HCT116 (cell line): ENCODE results near the gene OSBPL8. TPM values are rescaled to one million over a fixed set of nuclear protein-coding genes. Genes with fewer than 3 reads are reported as not detected.

ENCODE experiments used
- ATAC-seq: fragments of 200-7000 bp; cut with Tn5 transposase; 2 replicates; pipeline ENCODE4 v1.9.1; 2020; ENCODE audit warnings: mild to moderate bottlenecking, moderate library complexity
- BruUV-seq: library from RNA; stranded (reverse); fragments of 400-500 nt; replicated peaks from 2 replicates; lab custom pipeline; 2021; lab: Mats Ljungman, UMichigan
- CTCF ChIA-PET: fragments of 300-600 bp; sonication (Branson Sonifier 250); formaldehyde crosslinking; loops from one replicate; lab custom pipeline; 2021; ENCODE audit warnings: antibody characterized with exemption; lab: Charles Lee
- POLR2A ChIA-PET: fragments of 300-600, 350-600 bp; sonication (Branson Sonifier 250); formaldehyde crosslinking; loops from one replicate; lab custom pipeline; 2021; ENCODE audit warnings: antibody characterized with exemption; lab: Charles Lee
- RAD21 ChIA-PET, 2 experiments: fragments of 300-600 bp; sonication (Branson Sonifier 250); formaldehyde crosslinking; loops; one replicate each; lab custom pipeline; 2023; ENCODE audit warnings: low total read pairs in 2 of 2; ENCODE audit not compliant: uncharacterized antibody in 2 of 2, unreplicated experiment in 2 of 2, low non-redundant PET in 1 of 2; lab: Charles Lee
- DNase-seq: peaks from one replicate; pipeline ENCODE4 v3.0.0-alpha.2; 2010; ENCODE audit warnings: low read depth, low spot score
- H2AFZ ChIP-seq: fragments of 200-600 bp; shearing (Covaris generic), sonication (generic); 2 replicates; pipeline ENCODE4 v1.6.1; 2017; ENCODE audit warnings: low read depth, mixed run types, mixed read lengths, antibody characterized with exemption, low read length; ENCODE audit not compliant: poor library complexity, severe bottlenecking
- H3K27ac ChIP-seq: 2 replicates; pipeline ENCODE4 v1.5.1; 2012; ENCODE audit warnings: low read depth, low read length
- H3K27me3 ChIP-seq: fragments of 200-600 bp; sonication (generic); 2 replicates; pipeline ENCODE4 v1.6.1; 2016; ENCODE audit warnings: mixed run types, low read length, mixed read lengths; ENCODE audit not compliant: insufficient read depth
- H3K36me3 ChIP-seq, 2 experiments: fragments of 200-500 bp in 1 of 2; fragments of 200-600 bp in 1 of 2; sonication (Bioruptor generic) in 1 of 2; sonication (generic) in 1 of 2; 2 replicates each; pipeline versions ENCODE4 v1.5.1 to v1.6.1; 2014 to 2016; ENCODE audit warnings: low read length in 2 of 2, inconsistent platforms in 1 of 2, mixed read lengths in 1 of 2, mixed run types in 1 of 2; ENCODE audit not compliant: insufficient read depth in 2 of 2, control insufficient read depth in 1 of 2
- H3K4me1 ChIP-seq, 2 experiments: fragments of 200-600 bp in 1 of 2; sonication (generic) in 1 of 2; 2 replicates each; pipeline versions ENCODE4 v1.5.1 to v1.6.1; 2012 to 2017; ENCODE audit warnings: low read length in 2 of 2, inconsistent platforms in 1 of 2, mild to moderate bottlenecking in 1 of 2, mixed read lengths in 1 of 2, mixed run types in 1 of 2, moderate library complexity in 1 of 2; ENCODE audit not compliant: insufficient read depth in 2 of 2, control insufficient read depth in 1 of 2
- H3K4me2 ChIP-seq: fragments of 200-600 bp; sonication (generic); 2 replicates; pipeline ENCODE4 v1.6.1; 2017; ENCODE audit warnings: mixed run types, low read length, mixed read lengths
- H3K4me3 ChIP-seq, 2 experiments: fragments of 200-600 bp in 1 of 2; sonication (generic) in 1 of 2; replicated peaks in 1 of 2; 2 replicates each; pipeline ENCODE4 v1.5.1; 2011 to 2016; ENCODE audit warnings: low read length in 2 of 2, control low read depth in 1 of 2, low read depth in 1 of 2, mild to moderate bottlenecking in 1 of 2, mixed read lengths in 1 of 2, mixed run types in 1 of 2
- H3K79me2 ChIP-seq: fragments of 200-600 bp; sonication (generic); 2 replicates; pipeline ENCODE4 v1.6.1; 2017; ENCODE audit warnings: mild to moderate bottlenecking, mixed run types, low read length, moderate library complexity, mixed read lengths; ENCODE audit not compliant: insufficient read depth
- H3K9ac ChIP-seq: fragments of 200-600 bp; sonication (generic); 2 replicates; pipeline ENCODE4 v1.6.1; 2016; ENCODE audit warnings: low read length, mixed read lengths
- H3K9me2 ChIP-seq: fragments of 200-600 bp; sonication (generic), shearing (Covaris generic); 2 replicates; pipeline ENCODE4 v1.6.1; 2017; ENCODE audit warnings: mixed run types, mild to moderate bottlenecking, moderate library complexity; ENCODE audit not compliant: insufficient read depth
- H3K9me3 ChIP-seq, 2 experiments: fragments of 200-500 bp in 1 of 2; fragments of 200-600 bp in 1 of 2; sonication (Bioruptor generic) in 1 of 2; sonication (generic) in 1 of 2; 2 replicates each; pipeline ENCODE4 v1.6.1; 2014 to 2017; ENCODE audit warnings: low read length in 2 of 2, mixed read lengths in 2 of 2, inconsistent platforms in 1 of 2, low read depth in 1 of 2, mild to moderate bottlenecking in 1 of 2, mixed run types in 1 of 2, moderate library complexity in 1 of 2; ENCODE audit not compliant: control insufficient read depth in 1 of 2, insufficient read depth in 1 of 2
- H4K20me1 ChIP-seq: fragments of 200-600 bp; sonication (generic), shearing (Covaris generic); 2 replicates; pipeline ENCODE4 v1.6.1; 2017; ENCODE audit warnings: mixed run types, mild to moderate bottlenecking, moderate library complexity; ENCODE audit not compliant: insufficient read depth
- ATF3 ChIP-seq: IDR thresholded peaks from 2 replicates; pipeline ENCODE4 v1.6.1; 2012
- CBX3 ChIP-seq: IDR thresholded peaks from 2 replicates; pipeline ENCODE4 v1.6.1; 2012; ENCODE audit warnings: low read depth
- CEBPB ChIP-seq: IDR thresholded peaks from 2 replicates; pipeline ENCODE4 v1.6.1; 2012; ENCODE audit warnings: low read depth
- EGR1 ChIP-seq: IDR thresholded peaks from 2 replicates; pipeline ENCODE4 v1.6.1; 2012; ENCODE audit warnings: low read depth
- ELF1 ChIP-seq: IDR thresholded peaks from 2 replicates; pipeline ENCODE4 v1.6.1; 2012; ENCODE audit warnings: low read depth, borderline replicate concordance
- EZH2 ChIP-seq: fragments of 200-600 bp; sonication (generic); IDR thresholded peaks from 2 replicates; pipeline ENCODE4 v1.6.1; 2017; ENCODE audit warnings: antibody characterized with exemption, mixed run types
- EZH2phosphoT487 ChIP-seq: fragments of 200-600 bp; IDR thresholded peaks from 2 replicates; pipeline ENCODE4 v1.6.1; 2018; ENCODE audit warnings: antibody characterized with exemption, borderline replicate concordance
- FOSL1 ChIP-seq: IDR thresholded peaks from 2 replicates; pipeline ENCODE4 v1.6.1; 2012; ENCODE audit warnings: low read depth
- JUND ChIP-seq: IDR thresholded peaks from 2 replicates; pipeline ENCODE4 v1.6.1; 2012
- MAX ChIP-seq: IDR thresholded peaks from 2 replicates; pipeline ENCODE4 v1.6.1; 2012
- POLR2AphosphoS5 ChIP-seq: IDR thresholded peaks from 2 replicates; pipeline ENCODE4 v1.6.1; 2011; ENCODE audit warnings: mild to moderate bottlenecking, low read depth, low read length, moderate library complexity
- RAD21 ChIP-seq: IDR thresholded peaks from 2 replicates; pipeline ENCODE4 v1.6.1; 2012; ENCODE audit warnings: low read depth, mild to moderate bottlenecking
- REST ChIP-seq: IDR thresholded peaks from 2 replicates; pipeline ENCODE4 v1.6.1; 2012; ENCODE audit warnings: low read depth
- SP1 ChIP-seq: IDR thresholded peaks from 2 replicates; pipeline ENCODE4 v1.6.1; 2012; ENCODE audit warnings: low read depth
- SRF ChIP-seq: IDR thresholded peaks from 2 replicates; pipeline ENCODE4 v1.6.1; 2012; ENCODE audit warnings: low read depth
- TCF7L2 ChIP-seq: IDR thresholded peaks from 2 replicates; pipeline ENCODE4 v1.7.0; 2011; ENCODE audit warnings: borderline replicate concordance, inconsistent platforms; ENCODE audit not compliant: insufficient read depth, insufficient read length; ENCODE audit errors: extremely low read depth
- YY1 ChIP-seq: IDR thresholded peaks from 2 replicates; pipeline ENCODE4 v1.6.1; 2011; ENCODE audit warnings: low read length, low read depth, moderate library complexity, mild to moderate bottlenecking; ENCODE audit not compliant: insufficient replicate concordance; ENCODE audit errors: extremely low read depth
- ZFX ChIP-seq: fragments of 450-650 bp; IDR thresholded peaks from 2 replicates; pipeline ENCODE4 v1.6.1; 2017
- intact Hi-C: fragments of 100-400 bp; cut with micrococcal nuclease; formaldehyde crosslinking; loops from 2 replicates; pipeline ENCODE4 v1.10.0; 2022
- total RNA-seq: library from RNA; stranded (reverse); gene quantifications from one replicate; pipeline ENCODE4 v1.2.1, GENCODE V29; 2021; ENCODE audit not compliant: unreplicated experiment

OSBPL8 gene
- total RNA-seq, 1 experiment from 2014 or later = 115 TPM

GRCh38 chr12:76562130-76562529, 2.6 kb upstream of the OSBPL8 start:
- Histone ChIP-seq H3K4me1 (peaks cover 4 to 21% of the 10 kb centered on the region in 2 experiments; a peak in 3 of 4 replicates), H3K9me3 (no peaks in the 10 kb centered on the region), H3K4me2 (no peak overlapping the region), H2AFZ (no peak overlapping the region), H3K36me3 (no peaks in the 10 kb centered on the region; a peak in 2 of 4 replicates), H4K20me1 (no peaks in the 10 kb centered on the region), H3K27ac (no peak overlapping the region), H3K4me3 (no peak overlapping the region), H3K27me3 (no peaks in the 10 kb centered on the region), H3K9ac (no peak overlapping the region), H3K9me2 (no peaks in the 10 kb centered on the region), H3K79me2 (peaks cover 22% of the 10 kb centered on the region)
- intact Hi-C loops = no loop called here
- DNase-seq (no peak), ATAC-seq (no peak)
- no peak for TF ChIP-seq POLR2AphosphoS5
- TF ChIP-seq EZH2 = no peak
- TF ChIP-seq CEBPB = no peak
- no peak for TF ChIP-seq ELF1
- no peak for TF ChIP-seq ZFX
- no peak for TF ChIP-seq MAX
- no peak for TF ChIP-seq SRF
- no peak for TF ChIP-seq RAD21
- no peak for TF ChIP-seq YY1
- no peak for TF ChIP-seq FOSL1
- TF ChIP-seq EZH2phosphoT487 = no peak
- no peak for TF ChIP-seq CBX3
- TF ChIP-seq EGR1 = no peak
- POLR2A ChIA-PET = no interaction called here
- RAD21 ChIA-PET = no interaction called here
- CTCF ChIA-PET = no interaction called here
- BruUV-seq = no TSS peak

- Histone ChIP-seq H3K9me3 (no peaks in the 10 kb centered on the region), H3K27ac (peak overlapping the region; percentile 66), H3K9me2 (no peaks in the 10 kb centered on the region), H2AFZ (peak overlapping the region; percentile 59), H3K4me2 (peak overlapping the region; percentile 93), H4K20me1 (no peaks in the 10 kb centered on the region), H3K79me2 (peaks cover 41% of the 10 kb centered on the region), H3K36me3 (peaks cover 0 to 2% of the 10 kb centered on the region in 2 experiments; a peak in 2 of 4 replicates), H3K4me3 (peak overlapping the region; percentile 95 to 96), H3K4me1 (peaks cover 4 to 21% of the 10 kb centered on the region in 2 experiments; a peak in 3 of 4 replicates), H3K9ac (peak overlapping the region; percentile 91), H3K27me3 (no peaks in the 10 kb centered on the region)
- DNase-seq (no peak), ATAC-seq (no peak)
- intact Hi-C loops = no loop called here
- POLR2A ChIA-PET = interaction anchor here (1.0 kb wide), 1 partner anchor 10 kb away, joined by 3 read pairs; no protein-coding TSS in a partner anchor
- RAD21 ChIA-PET = no interaction called here
- TF ChIP-seq JUND = no peak
- TF ChIP-seq TCF7L2 = no peak
- TF ChIP-seq SRF = no peak
- TF ChIP-seq EZH2phosphoT487 = no peak
- TF ChIP-seq REST = no peak
- no peak for TF ChIP-seq ATF3
- TF ChIP-seq CBX3 = no peak
- no peak for TF ChIP-seq FOSL1
- no peak for TF ChIP-seq SP1
- TF ChIP-seq ZFX = no peak
- no peak for TF ChIP-seq CEBPB
- no TSS peak for BruUV-seq
- CTCF ChIA-PET = no interaction called here
Observed at GRCh38 chr12:76560086-76560491, 518 bp upstream of the OSBPL8 start.
